ENCODE measurements around the gene NDUFV3. TPM values are rescaled to one million over a fixed set of nuclear protein-coding genes. Genes with fewer than 3 reads are reported as not detected.

The NDUFV3 gene
- polyA plus RNA-seq, 1 of the 3 experiments (the other 2 are of a cell fraction) = 32.9 TPM

GRCh38 chr21:42903817-42904216, 10.7 kb downstream of the NDUFV3 start:
- no peaks in the 10 kb centered on the region for H3K9me3 ChIP-seq
- WGBS (ENCODE audit: low lambda C conversion rate) = 96% methylated on average over 10 of the region's 11 CpGs

GRCh38 chr21:42905195-42905594, 12.1 kb downstream of the NDUFV3 start:
- H2AFZ ChIP-seq (ENCODE audit: low read depth) = no peak overlapping the region
- no peaks in the 10 kb centered on the region for H3K9me2 ChIP-seq
- H4K20me1 ChIP-seq (ENCODE audit: insufficient read depth) = 0 out of 2 replicates have a peak, but pooled peaks cover 3% of the 10 kb centered on the region
- no peak overlapping the region for H3K4me3 ChIP-seq (ENCODE audit: low read depth in 2 of 2, low read length in 1 of 2)
- H3F3A ChIP-seq (replicated peaks; ENCODE audit: insufficient read depth) = no peaks in the 10 kb centered on the region
- ChIA-PET POLR2A (no interaction called here), CTCF (no interaction called here)
- TF ChIP-seq REST (IDR thresholded peaks at IDR 0.05; ENCODE audit: low read depth, low read length) (no peak), TCF12 (IDR thresholded peaks at IDR 0.05) (peak; percentile 33; the same call in 1 of the 2 replicates), RXRA (IDR thresholded peaks at IDR 0.05; ENCODE audit: borderline replicate concordance, low read depth) (no peak), YY1 (IDR thresholded peaks at IDR 0.05; ENCODE audit: low read depth) (no peak), MXI1 (IDR thresholded peaks at IDR 0.05; ENCODE audit: low read depth, low read length) (no peak), FOSL2 (IDR thresholded peaks at IDR 0.05; ENCODE audit: borderline replicate concordance, low read depth) (no peak), EP300 (IDR thresholded peaks at IDR 0.05; ENCODE audit: borderline replicate concordance in 1 of 2, low read depth in 1 of 2, low read length in 1 of 2) (no peak)
- H3K27ac ChIP-seq (ENCODE audit: low read depth in 2 of 2, low read length in 1 of 2) = no peak overlapping the region
- H3K4me2 ChIP-seq = no peak overlapping the region
- DNase-seq = no peak
- no peaks in the 10 kb centered on the region for H3K4me1 ChIP-seq (ENCODE audit: control insufficient read depth in 1 of 2, insufficient read depth in 2 of 2, low read depth in 1 of 2, low read length in 1 of 2)
- peaks cover 44 to 46% of the 10 kb centered on the region in 2 experiments for H3K36me3 ChIP-seq (replicated peaks in 1 of 2; ENCODE audit: control insufficient read depth in 1 of 2, insufficient read depth in 2 of 2, low read length in 1 of 2)
- H3K9me3 ChIP-seq = no peaks in the 10 kb centered on the region
- no peaks in the 10 kb centered on the region for H3K27me3 ChIP-seq (ENCODE audit: insufficient read depth)
- no peak overlapping the region for H3K9ac ChIP-seq
- peaks cover 27% of the 10 kb centered on the region for H3K79me2 ChIP-seq (ENCODE audit: insufficient read depth)
- WGBS (ENCODE audit: low lambda C conversion rate) = 95% methylated on average over 8 of the region's 8 CpGs

More at GRCh38 chr21:42903817-42904216, 10.7 kb downstream of the NDUFV3 start:
- DNase-seq = no peak
- H3K4me2 ChIP-seq = no peak overlapping the region
- H3K36me3 ChIP-seq (replicated peaks in 1 of 2; ENCODE audit: control insufficient read depth in 1 of 2, insufficient read depth in 2 of 2, low read length in 1 of 2) = peaks cover 40 to 45% of the 10 kb centered on the region in 2 experiments
- no peaks in the 10 kb centered on the region for H3K27me3 ChIP-seq (ENCODE audit: insufficient read depth)
- 0 out of 2 replicates have a peak, but pooled peaks cover 3% of the 10 kb centered on the region for H4K20me1 ChIP-seq (ENCODE audit: insufficient read depth)
- no peak overlapping the region for H3K9ac ChIP-seq
- no peaks in the 10 kb centered on the region for H3K9me2 ChIP-seq
- no peak for TF ChIP-seq MAX (IDR thresholded peaks at IDR 0.05; ENCODE audit: low read depth)
- H2AFZ ChIP-seq (ENCODE audit: low read depth) = no peak overlapping the region
- H3K79me2 ChIP-seq (ENCODE audit: insufficient read depth) = peaks cover 40% of the 10 kb centered on the region
- no peaks in the 10 kb centered on the region for H3K4me1 ChIP-seq (ENCODE audit: control insufficient read depth in 1 of 2, insufficient read depth in 2 of 2, low read depth in 1 of 2, low read length in 1 of 2)
- H3K4me3 ChIP-seq (ENCODE audit: low read depth in 2 of 2, low read length in 1 of 2) = no peak overlapping the region
- POLR2A ChIA-PET = no interaction called here
- H3F3A ChIP-seq (replicated peaks; ENCODE audit: insufficient read depth) = no peaks in the 10 kb centered on the region
- no peak overlapping the region for H3K27ac ChIP-seq (ENCODE audit: low read depth in 2 of 2, low read length in 1 of 2)
- CTCF ChIA-PET = interaction anchor here (0.6 to 1.1 kb wide), 2 partner anchors 9 to 310 kb away, joined by 3 read pairs; no protein-coding TSS in a partner anchor

Data from SK-N-SH (cell line).